HUES48 (cell line): Measurements from ENCODE around the gene ZNF521.

Experiments
- H3K27ac ChIP-seq: one replicate; pipeline ENCODE4 v1.7.0; 2013; ENCODE audit warnings: low read depth, low read length, inconsistent platforms
- H3K27me3 ChIP-seq: 2 replicates; pipeline ENCODE4 v1.6.1; 2013; ENCODE audit warnings: mild to moderate bottlenecking, low read length; ENCODE audit not compliant: control insufficient read depth, insufficient read depth
- H3K36me3 ChIP-seq: 2 replicates; pipeline ENCODE4 v1.6.1; 2013; ENCODE audit warnings: low read length; ENCODE audit not compliant: control insufficient read depth, insufficient read depth
- H3K4me1 ChIP-seq: 2 replicates; pipeline ENCODE4 v1.6.1; 2013; ENCODE audit warnings: mild to moderate bottlenecking, low read length; ENCODE audit not compliant: control insufficient read depth, insufficient read depth
- H3K4me3 ChIP-seq: 2 replicates; pipeline ENCODE4 v1.5.1; 2013; ENCODE audit warnings: mild to moderate bottlenecking, low read depth, low read length
- H3K9ac ChIP-seq: 2 replicates; pipeline ENCODE4 v1.6.1; 2013; ENCODE audit warnings: mild to moderate bottlenecking, low read depth, low read length, moderate library complexity
- H3K9me3 ChIP-seq: 2 replicates; pipeline ENCODE4 v1.6.1; 2013; ENCODE audit warnings: low read length; ENCODE audit not compliant: control insufficient read depth, insufficient read depth

Gene ZNF521

GRCh38 chr18:25288340-25288938 lies 63.5 kb downstream of the ZNF521 start:
- Histone ChIP-seq H3K4me3 (no peak overlapping the region), H3K27ac (no peak overlapping the region), H3K27me3 (no peaks in the 10 kb centered on the region), H3K4me1 (peaks cover 40% of the 10 kb centered on the region), H3K9ac (no peak overlapping the region), H3K36me3 (no peaks in the 10 kb centered on the region), H3K9me3 (no peaks in the 10 kb centered on the region)

GRCh38 chr18:25287106-25287505 lies 64.9 kb downstream of the ZNF521 start:
- no peak overlapping the region for H3K9ac ChIP-seq
- H3K9me3 ChIP-seq = no peaks in the 10 kb centered on the region
- no peaks in the 10 kb centered on the region for H3K27me3 ChIP-seq
- H3K4me3 ChIP-seq = no peak overlapping the region
- H3K36me3 ChIP-seq = no peaks in the 10 kb centered on the region
- peaks cover 53% of the 10 kb centered on the region for H3K4me1 ChIP-seq
- H3K27ac ChIP-seq = no peak overlapping the region

GRCh38 chr18:25284861-25285550 lies 67.0 kb downstream of the ZNF521 start:
- Histone ChIP-seq H3K9ac (no peak overlapping the region), H3K27me3 (no peaks in the 10 kb centered on the region), H3K36me3 (no peaks in the 10 kb centered on the region), H3K4me3 (no peak overlapping the region), H3K9me3 (no peaks in the 10 kb centered on the region), H3K27ac (peak overlapping the region; percentile 65), H3K4me1 (peaks cover 65% of the 10 kb centered on the region)

GRCh38 chr18:25284281-25284680 lies 67.7 kb downstream of the ZNF521 start:
- Histone ChIP-seq H3K4me1 (peaks cover 63% of the 10 kb centered on the region), H3K9me3 (no peaks in the 10 kb centered on the region), H3K9ac (no peak overlapping the region), H3K27me3 (no peaks in the 10 kb centered on the region), H3K27ac (no peak overlapping the region), H3K4me3 (no peak overlapping the region), H3K36me3 (no peaks in the 10 kb centered on the region)

GRCh38 chr18:25283781-25284180 lies 68.2 kb downstream of the ZNF521 start:
- no peaks in the 10 kb centered on the region for H3K9me3 ChIP-seq
- H3K36me3 ChIP-seq = no peaks in the 10 kb centered on the region
- H3K27ac ChIP-seq = no peak overlapping the region
- H3K4me1 ChIP-seq = peaks cover 61% of the 10 kb centered on the region
- H3K4me3 ChIP-seq = no peak overlapping the region
- no peak overlapping the region for H3K9ac ChIP-seq
- H3K27me3 ChIP-seq = no peaks in the 10 kb centered on the region

GRCh38 chr18:25282896-25283703 lies 68.9 kb downstream of the ZNF521 start:
- Histone ChIP-seq H3K27ac (no peak overlapping the region), H3K4me1 (peaks cover 57% of the 10 kb centered on the region), H3K36me3 (no peaks in the 10 kb centered on the region), H3K27me3 (no peaks in the 10 kb centered on the region), H3K9ac (no peak overlapping the region), H3K4me3 (no peak overlapping the region), H3K9me3 (no peaks in the 10 kb centered on the region)

- H3K9ac ChIP-seq = no peak overlapping the region
- no peaks in the 10 kb centered on the region for H3K36me3 ChIP-seq
- H3K27me3 ChIP-seq = no peaks in the 10 kb centered on the region
- H3K4me3 ChIP-seq = no peak overlapping the region
- no peaks in the 10 kb centered on the region for H3K9me3 ChIP-seq
- H3K4me1 ChIP-seq = peaks cover 57% of the 10 kb centered on the region
- H3K27ac ChIP-seq = no peak overlapping the region
These were observed 69.7 kb downstream of the ZNF521 start for GRCh38 chr18:25282282-25282681.

GRCh38 chr18:25281556-25281955 lies 70.4 kb downstream of the ZNF521 start:
- Histone ChIP-seq H3K4me3 (no peak overlapping the region), H3K4me1 (peaks cover 51% of the 10 kb centered on the region), H3K27ac (no peak overlapping the region)

GRCh38 chr18:25279961-25280360 lies 72.0 kb downstream of the ZNF521 start:
- Histone ChIP-seq H3K27ac (no peak overlapping the region), H3K9ac (no peak overlapping the region), H3K4me1 (peaks cover 40% of the 10 kb centered on the region), H3K36me3 (no peaks in the 10 kb centered on the region), H3K9me3 (no peaks in the 10 kb centered on the region), H3K27me3 (no peaks in the 10 kb centered on the region), H3K4me3 (no peak overlapping the region)

More at GRCh38 chr18:25281556-25281955, 70.4 kb downstream of the ZNF521 start:
- H3K9me3 ChIP-seq = no peaks in the 10 kb centered on the region
- no peaks in the 10 kb centered on the region for H3K27me3 ChIP-seq
- no peak overlapping the region for H3K9ac ChIP-seq
- no peaks in the 10 kb centered on the region for H3K36me3 ChIP-seq

- H3K27me3 ChIP-seq = no peaks in the 10 kb centered on the region
- H3K9me3 ChIP-seq = no peaks in the 10 kb centered on the region
- H3K4me3 ChIP-seq = no peak overlapping the region
- H3K9ac ChIP-seq = no peak overlapping the region
- H3K27ac ChIP-seq = no peak overlapping the region
- H3K4me1 ChIP-seq = peaks cover 36% of the 10 kb centered on the region
- H3K36me3 ChIP-seq = no peaks in the 10 kb centered on the region
These were observed 72.4 kb downstream of the ZNF521 start for GRCh38 chr18:25279556-25279955.

- H3K9me3 ChIP-seq = no peaks in the 10 kb centered on the region
- H3K27ac ChIP-seq = no peak overlapping the region
- H3K9ac ChIP-seq = no peak overlapping the region
- H3K4me1 ChIP-seq = peaks cover 32% of the 10 kb centered on the region
- H3K4me3 ChIP-seq = no peak overlapping the region
- H3K36me3 ChIP-seq = no peaks in the 10 kb centered on the region
- no peaks in the 10 kb centered on the region for H3K27me3 ChIP-seq
These were observed 72.8 kb downstream of the ZNF521 start for GRCh38 chr18:25279133-25279532.
